ENCODE results near the gene FOXS1. TPM values are rescaled to one million over a fixed set of nuclear protein-coding genes. Genes with fewer than 3 reads are reported as not detected.

The FOXS1 gene
- total and polyA plus RNA-seq, 12 donors: 1.4 to 7.5 (median 2.9) TPM

DNA sequence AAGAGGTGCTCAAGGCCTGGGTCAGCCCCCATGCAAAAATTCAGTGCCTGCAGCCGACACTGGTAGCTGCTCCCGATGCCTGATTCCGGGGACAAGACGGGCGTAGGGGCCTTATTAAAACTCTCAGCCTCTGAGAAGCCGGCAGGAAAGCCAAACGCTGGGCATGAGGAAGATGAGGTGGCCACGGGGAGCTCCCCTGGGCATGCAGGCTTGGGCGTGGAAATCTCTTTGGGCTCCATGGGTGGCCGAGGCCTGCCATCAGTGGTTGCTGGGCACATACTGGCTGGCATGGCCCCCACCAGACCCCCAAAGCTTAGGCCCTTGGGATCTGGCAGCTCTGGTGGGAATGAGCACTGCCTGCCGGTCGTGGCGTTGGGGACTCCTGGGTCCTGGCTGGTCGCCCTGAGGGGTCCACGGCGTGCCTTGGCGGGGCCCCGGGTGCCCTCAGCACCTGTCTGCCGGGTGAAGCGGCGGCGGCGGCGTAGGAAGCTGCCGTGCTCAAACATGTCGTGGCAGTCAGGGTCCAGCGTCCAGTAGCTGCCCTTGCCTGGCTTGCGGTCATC lies 586 bp downstream of the FOXS1 start:
- 85 to 86% methylated on average over 28 of the region's 28 CpGs for WGBS, 2 donors
- ATAC-seq: no peak
- intact Hi-C loops (cut with DNase I): loop anchor here in 1 of 10 donors (10.0 kb wide), 1 partner anchor 240 kb away; no protein-coding TSS in a partner anchor

DNA sequence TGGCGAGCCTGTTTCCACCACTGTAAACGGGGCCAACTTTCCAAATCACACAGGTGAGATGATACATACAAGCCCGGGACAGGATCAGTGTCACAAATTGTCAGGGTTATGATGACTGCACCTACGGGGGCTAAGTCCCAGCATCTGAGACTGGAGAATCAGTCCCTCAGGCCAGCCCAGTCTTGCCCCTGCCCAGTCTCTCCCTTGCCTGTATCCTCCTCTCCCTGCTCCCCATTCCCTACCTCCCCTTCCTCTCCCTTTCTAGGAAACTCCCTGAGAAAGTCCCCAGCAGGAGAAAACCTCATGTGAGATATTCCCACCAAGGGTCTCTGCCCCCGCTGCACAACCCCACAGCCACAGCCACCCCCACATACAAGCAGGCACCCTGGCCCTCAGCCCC lies 1.5 kb downstream of the FOXS1 start:
- intact Hi-C loops (cut with DNase I): loop anchor here in 1 of 10 donors (10.0 kb wide), 1 partner anchor 241 kb away; no protein-coding TSS in a partner anchor
- H3K4me3 ChIP-seq: peak overlapping the region in 9 of 10 donors; percentile 31 to 63 (median 51)
- H3K27me3 ChIP-seq: peaks cover 0 to 10% (median 5%) of the 10 kb centered on the region in 7 donors
- no peak for DNase-seq
- TF ChIP-seq, protein P1, sequence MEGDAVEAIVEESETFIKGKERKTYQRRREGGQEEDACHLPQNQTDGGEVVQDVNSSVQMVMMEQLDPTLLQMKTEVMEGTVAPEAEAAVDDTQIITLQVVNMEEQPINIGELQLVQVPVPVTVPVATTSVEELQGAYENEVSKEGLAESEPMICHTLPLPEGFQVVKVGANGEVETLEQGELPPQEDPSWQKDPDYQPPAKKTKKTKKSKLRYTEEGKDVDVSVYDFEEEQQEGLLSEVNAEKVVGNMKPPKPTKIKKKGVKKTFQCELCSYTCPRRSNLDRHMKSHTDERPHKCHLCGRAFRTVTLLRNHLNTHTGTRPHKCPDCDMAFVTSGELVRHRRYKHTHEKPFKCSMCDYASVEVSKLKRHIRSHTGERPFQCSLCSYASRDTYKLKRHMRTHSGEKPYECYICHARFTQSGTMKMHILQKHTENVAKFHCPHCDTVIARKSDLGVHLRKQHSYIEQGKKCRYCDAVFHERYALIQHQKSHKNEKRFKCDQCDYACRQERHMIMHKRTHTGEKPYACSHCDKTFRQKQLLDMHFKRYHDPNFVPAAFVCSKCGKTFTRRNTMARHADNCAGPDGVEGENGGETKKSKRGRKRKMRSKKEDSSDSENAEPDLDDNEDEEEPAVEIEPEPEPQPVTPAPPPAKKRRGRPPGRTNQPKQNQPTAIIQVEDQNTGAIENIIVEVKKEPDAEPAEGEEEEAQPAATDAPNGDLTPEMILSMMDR (IDR thresholded peaks at IDR 0.05): no peak
- ATAC-seq: no peak
- WGBS, 2 donors: 79 to 87% methylated on average over 5 of the region's 5 CpGs
- peaks cover 4 to 65% (median 27%) of the 10 kb centered on the region in 9 donors for H3K4me1 ChIP-seq
- H3K36me3 ChIP-seq: no peaks in the 10 kb centered on the region
- H3K27ac ChIP-seq: peak overlapping the region; percentile 10 to 91 (median 78)
- H3K9me3 ChIP-seq: no peaks in the 10 kb centered on the region

More for the DNA sequence above, 586 bp downstream of the FOXS1 start:
- no peak for DNase-seq
- TF ChIP-seq, protein P1 (IDR thresholded peaks at IDR 0.05): no peak
- peaks cover 4 to 56% (median 27%) of the 10 kb centered on the region in 9 donors for H3K4me1 ChIP-seq
- H3K9me3 ChIP-seq: no peaks in the 10 kb centered on the region
- no peaks in the 10 kb centered on the region for H3K36me3 ChIP-seq
- peaks cover 0 to 19% (median 14%) of the 10 kb centered on the region in 7 donors for H3K27me3 ChIP-seq
- peak overlapping the region; percentile 27 to 91 (median 78) for H3K27ac ChIP-seq
- H3K4me3 ChIP-seq: peak overlapping the region; percentile 18 to 63 (median 48)

DNA sequence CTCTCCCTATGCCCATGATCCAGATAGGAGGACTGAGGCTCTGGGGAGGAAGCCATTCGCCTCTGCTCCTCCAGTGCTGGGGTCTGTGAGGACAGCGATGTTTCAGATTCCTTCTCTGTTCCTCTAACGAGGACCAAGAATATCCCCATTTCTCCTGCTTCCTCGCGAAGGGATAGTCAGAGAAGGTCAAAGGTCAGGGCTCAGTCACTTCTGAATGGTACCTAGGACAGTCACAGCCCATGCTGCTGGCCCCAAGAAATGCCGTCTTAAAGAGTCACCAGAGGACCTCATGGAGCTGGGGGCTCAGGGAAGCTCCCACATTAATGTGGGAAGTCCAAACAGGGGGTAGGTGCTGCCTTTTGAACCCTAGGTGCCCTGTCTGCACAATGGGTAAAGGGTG lies 2.1 kb downstream of the FOXS1 start:
- 58 to 62% methylated on average over 6 of the region's 6 CpGs for WGBS, 2 donors
- TF ChIP-seq, protein P1 (IDR thresholded peaks at IDR 0.05): no peak
- intact Hi-C loops (cut with DNase I): loop anchor here in 1 of 10 donors (10.0 kb wide), 1 partner anchor 242 kb away; no protein-coding TSS in a partner anchor
- Histone ChIP-seq H3K4me1 (peaks cover 4 to 71% (median 28%) of the 10 kb centered on the region in 9 donors), H3K9me3 (no peaks in the 10 kb centered on the region), H3K36me3 (no peaks in the 10 kb centered on the region), H3K27ac (peak overlapping the region; percentile 27 to 91 (median 78)), H3K27me3 (peaks cover 0 to 4% (median 0%) of the 10 kb centered on the region in 7 donors), H3K4me3 (peak overlapping the region in 9 of 10 donors; percentile 31 to 63 (median 51))
- ATAC-seq (no peak), DNase-seq (no peak)

DNA sequence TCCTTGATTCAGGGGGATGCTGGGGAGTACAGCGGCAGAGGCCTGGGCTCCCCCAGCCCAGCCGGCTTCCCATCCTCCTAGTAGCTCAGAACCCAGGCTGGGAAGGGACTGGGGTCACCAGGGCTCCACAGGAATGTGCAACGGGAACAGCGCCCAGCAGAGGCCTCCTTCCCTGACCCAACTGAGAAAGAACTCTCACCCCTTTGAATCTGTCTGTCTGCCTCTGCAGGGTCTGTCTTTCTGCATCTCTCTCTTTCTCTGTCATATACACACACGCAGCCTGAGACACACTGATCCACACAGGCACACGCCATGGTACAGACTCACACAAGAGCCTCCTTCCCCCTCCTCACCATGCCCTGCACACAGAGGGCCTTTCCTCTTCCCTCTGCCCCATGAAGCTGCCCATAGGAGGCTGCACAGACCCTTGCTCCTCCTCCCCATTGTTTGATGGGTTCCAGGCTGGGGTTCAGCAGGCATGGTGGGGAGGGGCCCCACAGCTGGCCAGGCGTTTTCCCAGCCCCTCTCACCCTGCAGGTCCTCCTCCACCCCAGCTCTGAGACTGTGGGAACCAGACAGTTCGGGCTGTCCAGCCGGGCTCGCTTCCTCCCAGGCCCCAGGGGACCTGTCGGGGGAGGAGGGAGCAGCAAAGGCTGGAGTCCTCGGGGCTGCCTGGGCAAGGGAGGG lies 2.8 kb downstream of the FOXS1 start:
- peak; percentile 66 to 86 (median 74) for ATAC-seq
- H3K4me1 ChIP-seq: peaks cover 6 to 78% (median 35%) of the 10 kb centered on the region in 9 donors
- H3K36me3 ChIP-seq: no peaks in the 10 kb centered on the region

More for the DNA sequence above, 2.8 kb downstream of the FOXS1 start:
- Histone ChIP-seq H3K9me3 (no peaks in the 10 kb centered on the region), H3K27me3 (peaks cover 0 to 4% (median 0%) of the 10 kb centered on the region in 7 donors), H3K27ac (peak overlapping the region; percentile 37 to 91 (median 78)), H3K4me3 (peak overlapping the region in 8 of 10 donors; percentile 31 to 63 (median 54))
- WGBS, 2 donors: 45 to 58% methylated on average over 12 of the region's 12 CpGs
- TF ChIP-seq, protein P1 (IDR thresholded peaks at IDR 0.05): no peak
- intact Hi-C loops (cut with DNase I): loop anchor here in 1 of 10 donors (10.0 kb wide), 1 partner anchor 242 kb away; no protein-coding TSS in a partner anchor
- DNase-seq: peak; percentile 76 to 84
